GM21447 (cell line): ENCODE data around the gene ITM2C.

Source experiments
- ATAC-seq: cut with Tn5 transposase; IDR thresholded peaks from one replicate; pipeline ENCODE4 v1.9.1; 2021; ENCODE audit not compliant: unreplicated experiment

ITM2C gene

DNA sequence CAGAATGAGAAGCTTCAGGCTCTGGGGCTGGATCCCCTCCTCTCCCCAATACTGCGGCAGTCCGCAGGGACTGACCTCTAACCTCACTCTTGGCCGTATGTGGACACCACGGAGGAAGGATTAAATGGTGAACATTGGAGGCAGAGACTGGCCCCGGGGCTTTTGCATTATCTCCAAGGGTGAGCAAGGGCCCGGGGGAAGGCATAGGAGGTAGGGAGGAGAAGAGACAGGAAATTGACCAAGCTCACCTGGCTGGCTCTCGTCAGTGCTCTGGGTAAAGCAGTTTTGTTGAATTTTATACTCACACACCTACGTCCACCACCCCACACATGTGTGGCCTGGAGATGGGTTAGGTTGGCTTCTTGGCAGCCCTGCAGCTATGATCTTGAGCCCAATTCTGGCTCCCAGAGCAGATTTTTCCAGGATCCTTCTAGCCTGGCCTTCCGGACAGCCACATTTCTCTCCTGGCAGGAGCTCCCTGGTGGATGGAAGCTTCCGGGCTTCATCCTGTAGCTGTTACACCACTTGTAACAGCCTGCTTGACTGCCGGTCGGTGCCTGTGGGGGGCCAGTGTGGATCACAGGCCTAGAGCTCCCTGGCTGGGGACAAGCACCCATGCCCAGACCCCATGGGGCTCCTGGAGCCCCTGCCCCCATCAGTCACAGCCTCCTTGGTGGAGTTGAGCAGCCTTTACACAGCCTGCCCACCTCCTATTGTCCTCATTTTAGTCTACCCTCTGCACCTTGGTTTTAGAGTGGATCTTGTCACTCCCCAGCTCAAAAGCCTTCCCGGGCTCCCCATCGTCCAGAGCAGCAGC, 7.6 kb downstream of the ITM2C start:
- ATAC-seq = no peak

DNA sequence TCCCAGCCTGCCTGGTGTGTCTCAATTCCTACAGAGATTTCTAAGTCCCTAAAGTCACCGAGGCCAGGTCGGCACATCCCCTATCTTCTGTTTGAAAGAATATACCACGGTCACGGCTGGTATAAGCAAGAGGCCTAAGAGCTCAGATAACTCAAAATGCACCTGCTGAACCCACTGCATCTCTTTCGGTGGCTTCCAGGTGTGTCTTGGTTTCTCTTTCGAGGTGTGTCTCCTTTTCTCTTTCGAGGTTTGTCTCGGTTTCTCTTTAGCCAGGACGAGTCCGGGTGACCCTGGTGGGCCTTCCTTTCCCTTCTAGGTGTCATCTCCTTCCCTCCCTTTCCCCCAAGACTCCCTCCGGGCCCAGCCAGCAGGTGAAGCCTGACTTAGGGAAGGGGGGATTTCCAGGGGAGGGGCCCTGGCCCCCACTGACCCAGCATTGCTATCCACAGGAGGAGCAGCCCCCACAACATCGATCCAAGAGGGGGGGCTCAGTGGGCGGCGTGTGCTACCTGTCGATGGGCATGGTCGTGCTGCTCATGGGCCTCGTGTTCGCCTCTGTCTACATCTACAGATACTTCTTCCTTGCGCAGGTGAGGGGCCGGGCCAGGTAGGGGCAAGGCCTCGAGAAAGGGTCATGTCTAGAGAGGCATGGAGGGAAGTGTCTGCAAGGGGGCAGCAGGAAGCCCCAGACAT, 8.4 kb downstream of the ITM2C start:
- peak; percentile 59 for ATAC-seq

- ATAC-seq = peak; percentile 68
These were observed 9.1 kb downstream of the ITM2C start for GRCh38 chr2:230873661-230874401.

GRCh38 chr2:230874456-230874855, 9.7 kb downstream of the ITM2C start:
- ATAC-seq = no peak

- no peak for ATAC-seq
These were observed 10.1 kb downstream of the ITM2C start for GRCh38 chr2:230874876-230875275.

DNA sequence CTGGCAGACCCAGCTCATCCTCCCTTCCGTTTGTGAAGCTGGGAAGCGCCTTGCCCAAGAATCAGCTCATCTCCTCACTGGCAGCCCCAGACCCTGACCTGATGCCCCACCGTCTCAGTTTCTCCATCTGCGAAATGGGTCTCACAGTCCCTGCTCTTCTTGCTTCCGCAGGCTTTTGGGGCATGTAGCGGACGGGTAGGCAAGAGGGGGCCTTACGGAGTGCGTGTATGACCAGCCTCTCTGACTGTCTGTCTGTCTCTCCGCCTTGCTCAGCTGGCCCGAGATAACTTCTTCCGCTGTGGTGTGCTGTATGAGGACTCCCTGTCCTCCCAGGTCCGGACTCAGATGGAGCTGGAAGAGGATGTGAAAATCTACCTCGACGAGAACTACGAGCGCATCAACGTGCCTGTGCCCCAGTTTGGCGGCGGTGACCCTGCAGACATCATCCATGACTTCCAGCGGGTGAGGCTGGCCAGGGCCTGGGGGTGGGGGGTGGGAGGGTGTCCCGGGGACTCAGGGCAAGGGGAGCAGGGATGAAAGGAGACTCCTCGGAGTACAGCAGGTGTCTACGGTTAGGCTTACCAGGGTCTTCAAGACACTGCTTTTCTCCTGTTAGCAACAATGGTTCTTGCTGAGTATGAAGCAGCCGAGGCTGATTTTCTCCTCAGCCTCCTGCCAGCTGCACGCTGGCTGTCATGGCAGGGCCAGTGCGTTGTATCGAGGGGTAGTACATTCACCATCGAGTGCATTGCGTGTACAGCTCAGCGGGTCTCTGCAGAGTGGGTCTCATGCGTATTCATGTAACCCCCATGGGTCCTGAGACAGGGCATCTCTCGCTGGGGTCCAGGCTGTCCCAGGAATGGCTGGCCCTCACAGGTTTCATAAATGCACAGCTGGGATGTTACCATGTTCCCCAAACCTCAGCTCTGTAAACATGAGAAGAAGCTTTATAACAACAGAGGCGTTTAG, 10.9 kb downstream of the ITM2C start:
- no peak for ATAC-seq

DNA sequence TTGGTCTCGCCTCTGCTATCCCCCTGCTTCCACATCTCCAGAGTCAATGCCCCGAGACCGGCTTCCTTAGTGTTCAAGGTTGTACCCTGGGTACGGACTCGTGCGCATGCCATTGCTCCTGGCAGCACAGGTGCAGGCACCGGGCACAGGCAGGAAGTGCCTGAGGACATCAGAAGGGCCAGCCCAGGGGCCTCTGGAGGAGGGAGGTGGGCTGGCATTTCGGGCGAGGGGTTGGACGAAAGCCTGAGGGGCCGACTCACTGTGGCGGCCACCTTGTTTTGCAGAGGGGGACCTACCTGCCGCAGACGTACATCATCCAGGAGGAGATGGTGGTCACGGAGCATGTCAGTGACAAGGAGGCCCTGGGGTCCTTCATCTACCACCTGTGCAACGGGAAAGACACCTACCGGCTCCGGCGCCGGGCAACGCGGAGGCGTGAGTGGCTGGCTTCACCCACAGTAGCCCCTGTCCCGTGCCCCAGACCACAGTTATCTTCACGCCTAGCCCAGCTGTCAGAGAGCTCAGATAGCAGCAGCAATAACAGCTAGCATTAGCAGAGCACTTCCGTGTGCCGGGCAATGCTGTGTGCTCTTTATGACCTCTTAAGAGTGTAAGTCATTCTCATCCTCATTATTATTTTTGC, 12.5 kb downstream of the ITM2C start:
- ATAC-seq = no peak

- no peak for ATAC-seq
These were observed 13.2 kb downstream of the ITM2C start for GRCh38 chr2:230877759-230878598.

GRCh38 chr2:230878599-230879188, 14.0 kb downstream of the ITM2C start:
- no peak for ATAC-seq

- no peak for ATAC-seq
These were observed 14.6 kb downstream of the ITM2C start for GRCh38 chr2:230879271-230879882.

- no peak for ATAC-seq
These were observed 15.1 kb downstream of the ITM2C start for GRCh38 chr2:230879891-230880290.

DNA sequence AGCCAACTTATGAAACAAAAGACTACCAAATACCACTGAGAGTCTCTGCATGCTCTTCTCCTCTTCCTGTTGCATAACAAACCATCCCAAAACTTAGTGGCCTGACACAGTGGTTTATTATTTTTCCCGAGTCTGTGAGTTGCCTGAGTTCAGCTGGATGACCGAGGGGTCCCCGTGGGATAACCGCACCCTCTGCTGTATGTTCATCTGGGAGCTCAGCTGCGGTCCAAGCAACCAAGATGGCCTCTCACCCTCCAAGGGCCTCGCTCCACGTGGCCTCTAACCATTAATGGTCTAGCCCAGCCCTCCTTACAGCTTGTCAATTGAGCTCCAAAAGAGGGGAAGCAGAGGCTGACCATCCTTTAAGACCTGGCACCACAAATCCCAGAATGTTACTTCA, 17.1 kb downstream of the ITM2C start:
- ATAC-seq = no peak

DNA sequence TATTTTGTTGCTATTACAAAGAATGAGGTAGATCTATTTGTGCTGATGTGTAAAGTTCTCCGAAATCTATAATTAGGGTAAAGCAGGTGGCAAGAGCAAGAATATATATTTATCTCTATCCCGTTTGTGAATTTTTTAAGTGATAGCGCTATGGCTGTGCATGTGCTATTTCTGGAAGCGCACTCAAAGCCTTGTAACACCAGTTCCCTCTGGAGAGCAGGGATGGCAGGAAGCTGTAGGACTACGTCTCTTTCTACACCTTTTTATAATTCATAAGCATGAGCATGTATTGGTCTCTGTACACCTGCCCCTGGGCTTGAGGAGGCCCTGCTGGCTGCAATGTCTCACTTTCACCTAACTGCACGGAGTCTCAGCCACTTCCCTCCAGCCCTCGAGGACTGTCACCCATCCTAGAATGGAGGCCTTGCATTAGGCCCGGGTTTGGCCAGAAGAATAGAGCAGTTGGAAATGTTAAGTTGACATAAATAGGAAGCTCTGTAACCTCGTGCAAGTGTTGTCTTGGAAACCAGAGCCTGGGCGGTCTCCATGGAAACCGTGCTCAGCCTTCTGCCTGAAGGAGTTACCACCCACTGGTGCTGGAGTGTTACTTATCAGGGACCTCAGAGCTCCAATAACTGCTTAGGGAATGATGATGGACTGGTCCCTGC, 20.9 kb downstream of the ITM2C start:
- ATAC-seq = no peak

DNA sequence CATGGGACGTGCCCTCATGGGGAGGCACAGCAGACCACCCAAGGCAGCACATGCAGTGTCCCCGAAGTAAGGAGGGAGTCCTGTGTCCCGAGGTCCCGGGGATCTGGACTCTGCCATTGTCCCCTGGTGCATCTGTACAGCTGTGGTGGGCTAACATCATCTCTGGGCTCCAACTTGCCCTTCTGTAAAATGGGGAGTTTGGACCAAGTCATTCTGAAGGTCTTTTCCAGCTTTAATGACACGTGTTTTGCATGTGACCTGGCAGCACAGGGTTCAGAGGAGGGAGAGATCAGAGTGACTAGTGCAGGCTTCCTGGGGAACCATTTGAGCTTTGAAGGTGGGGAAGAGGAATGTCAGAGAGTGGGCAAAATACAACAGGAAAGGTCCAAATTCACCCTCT, 21.5 kb downstream of the ITM2C start:
- ATAC-seq = no peak

DNA sequence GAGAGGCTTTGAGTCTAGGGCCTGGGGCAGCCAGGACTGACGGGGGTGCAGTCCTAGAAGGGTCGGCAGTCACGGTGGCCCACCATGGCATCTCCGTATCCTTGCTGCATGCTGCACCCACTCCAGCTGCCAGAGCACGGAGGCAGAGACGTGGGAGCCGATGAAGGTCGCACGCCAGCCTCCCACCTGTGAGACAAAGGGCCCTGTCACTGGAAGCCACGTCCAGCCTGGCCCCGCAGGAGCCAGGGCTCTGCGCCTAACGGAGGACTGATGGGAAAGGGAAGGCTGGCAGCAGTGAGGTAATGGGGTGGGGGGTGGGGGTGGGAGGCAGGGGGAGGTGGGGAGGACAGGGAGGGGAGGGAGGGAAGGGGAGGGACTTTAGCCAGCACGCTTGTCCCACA, 21.9 kb downstream of the ITM2C start:
- ATAC-seq = no peak

DNA sequence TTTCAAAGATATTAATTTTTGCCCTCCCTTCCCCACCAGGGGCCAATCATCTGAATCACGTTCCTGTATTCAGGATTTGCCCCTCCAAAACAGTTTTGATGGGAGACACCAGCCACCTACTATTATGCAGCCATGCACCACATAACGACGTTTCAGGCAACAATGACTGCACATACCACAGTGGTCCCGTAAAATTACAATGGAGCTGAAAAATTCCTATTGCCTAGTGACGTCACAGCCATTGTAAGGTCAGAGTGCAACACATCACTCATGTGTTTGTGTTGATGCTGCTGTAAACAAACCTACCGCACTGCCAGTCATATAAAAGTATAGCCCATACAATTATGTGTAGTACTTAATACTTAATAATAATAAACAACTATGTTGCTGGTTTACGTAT, 22.6 kb downstream of the ITM2C start:
- ATAC-seq = no peak

DNA sequence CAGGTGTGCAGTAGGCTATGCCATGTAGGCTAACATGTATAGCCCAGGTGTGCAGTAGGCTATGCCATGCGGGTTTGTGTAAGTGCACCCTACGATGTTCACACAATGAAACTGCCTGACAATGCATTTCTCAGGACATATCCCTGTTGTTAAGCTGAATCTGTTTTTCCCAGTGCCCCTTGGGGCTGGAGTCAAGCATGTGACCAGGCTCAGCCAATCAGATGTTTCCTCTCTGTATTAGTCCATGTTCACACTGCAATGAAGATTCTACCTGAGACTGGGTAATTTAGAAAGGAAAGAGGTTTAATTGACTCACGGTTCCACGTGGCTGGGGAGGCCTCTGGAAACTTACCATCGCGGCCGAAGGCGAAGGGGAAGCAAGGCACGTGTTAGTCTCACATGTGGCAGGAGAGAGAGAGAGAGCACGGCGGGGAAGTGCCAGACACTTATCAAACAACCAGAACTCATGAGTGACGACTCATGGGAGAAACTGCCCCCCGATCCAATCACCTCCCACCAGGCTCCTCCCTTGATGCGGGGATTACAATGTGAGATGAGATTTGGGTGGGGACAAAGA, 24.2 kb downstream of the ITM2C start:
- ATAC-seq = no peak
